ENCODE measurements around the gene NSF.
"Not testable (repeated sequence)": the region's sequence is repeated elsewhere in the genome, so short reads cannot be mapped to it uniquely, and the experiment has no call there.

DNA sequence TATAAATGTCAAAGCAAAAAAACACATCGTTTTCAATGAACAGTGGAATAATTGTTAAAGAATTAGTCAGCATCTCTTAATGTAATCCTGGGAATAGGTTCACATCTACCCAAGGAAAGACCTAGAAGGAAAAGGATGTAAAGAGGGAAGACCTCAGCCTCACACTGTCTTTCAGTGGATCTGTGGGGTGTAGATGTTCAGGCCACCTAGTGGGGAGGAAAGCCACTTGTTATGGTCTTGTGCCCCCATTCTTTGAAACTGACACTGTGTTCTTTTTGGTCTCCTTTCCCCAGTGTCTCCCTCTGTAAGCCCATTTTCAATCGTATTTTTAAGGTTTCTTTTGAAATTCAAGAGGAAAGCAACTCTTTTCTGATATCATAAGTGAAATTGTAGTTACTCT lies 56.8 kb downstream of the NSF start:
- TF ChIP-seq, protein P1, sequence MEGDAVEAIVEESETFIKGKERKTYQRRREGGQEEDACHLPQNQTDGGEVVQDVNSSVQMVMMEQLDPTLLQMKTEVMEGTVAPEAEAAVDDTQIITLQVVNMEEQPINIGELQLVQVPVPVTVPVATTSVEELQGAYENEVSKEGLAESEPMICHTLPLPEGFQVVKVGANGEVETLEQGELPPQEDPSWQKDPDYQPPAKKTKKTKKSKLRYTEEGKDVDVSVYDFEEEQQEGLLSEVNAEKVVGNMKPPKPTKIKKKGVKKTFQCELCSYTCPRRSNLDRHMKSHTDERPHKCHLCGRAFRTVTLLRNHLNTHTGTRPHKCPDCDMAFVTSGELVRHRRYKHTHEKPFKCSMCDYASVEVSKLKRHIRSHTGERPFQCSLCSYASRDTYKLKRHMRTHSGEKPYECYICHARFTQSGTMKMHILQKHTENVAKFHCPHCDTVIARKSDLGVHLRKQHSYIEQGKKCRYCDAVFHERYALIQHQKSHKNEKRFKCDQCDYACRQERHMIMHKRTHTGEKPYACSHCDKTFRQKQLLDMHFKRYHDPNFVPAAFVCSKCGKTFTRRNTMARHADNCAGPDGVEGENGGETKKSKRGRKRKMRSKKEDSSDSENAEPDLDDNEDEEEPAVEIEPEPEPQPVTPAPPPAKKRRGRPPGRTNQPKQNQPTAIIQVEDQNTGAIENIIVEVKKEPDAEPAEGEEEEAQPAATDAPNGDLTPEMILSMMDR (IDR thresholded peaks at IDR 0.05; ENCODE audit: extremely low read depth in 1 of 2, insufficient read depth in 1 of 2, low read depth in 1 of 2, low read length in 2 of 2): not testable (repeated sequence)
- not testable (repeated sequence) for TF ChIP-seq MYC (IDR thresholded peaks at IDR 0.05; ENCODE audit: low read depth, low read length); EZH2 (IDR thresholded peaks at IDR 0.05; ENCODE audit: borderline replicate concordance, low read depth, low read length, severe bottlenecking); POLR2AphosphoS5 (IDR thresholded peaks at IDR 0.05; ENCODE audit: insufficient read depth, low read depth, low read length); POLR2A (IDR thresholded peaks at IDR 0.05; ENCODE audit: low read depth, low read length); JUN (IDR thresholded peaks at IDR 0.05; ENCODE audit: borderline replicate concordance, insufficient read depth, insufficient read length, low read depth); GATA2 (IDR thresholded peaks at IDR 0.05; ENCODE audit: insufficient read depth, insufficient read length, low read depth, low read length)
- TF ChIP-seq, protein P2, sequence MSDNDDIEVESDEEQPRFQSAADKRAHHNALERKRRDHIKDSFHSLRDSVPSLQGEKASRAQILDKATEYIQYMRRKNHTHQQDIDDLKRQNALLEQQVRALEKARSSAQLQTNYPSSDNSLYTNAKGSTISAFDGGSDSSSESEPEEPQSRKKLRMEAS (IDR thresholded peaks at IDR 0.05; ENCODE audit: insufficient read depth, insufficient read length): not testable (repeated sequence)
